Measurements from ENCODE around the gene DCLK2. TPM values are rescaled to one million over a fixed set of nuclear protein-coding genes. Genes with fewer than 3 reads are reported as not detected.

The DCLK2 gene
- total and polyA plus RNA-seq, 2 of the 8 experiments (the other 6 are each of a cell fraction or from before 2014, with no cell fraction given): 0.32 to 0.37 TPM

DNA sequence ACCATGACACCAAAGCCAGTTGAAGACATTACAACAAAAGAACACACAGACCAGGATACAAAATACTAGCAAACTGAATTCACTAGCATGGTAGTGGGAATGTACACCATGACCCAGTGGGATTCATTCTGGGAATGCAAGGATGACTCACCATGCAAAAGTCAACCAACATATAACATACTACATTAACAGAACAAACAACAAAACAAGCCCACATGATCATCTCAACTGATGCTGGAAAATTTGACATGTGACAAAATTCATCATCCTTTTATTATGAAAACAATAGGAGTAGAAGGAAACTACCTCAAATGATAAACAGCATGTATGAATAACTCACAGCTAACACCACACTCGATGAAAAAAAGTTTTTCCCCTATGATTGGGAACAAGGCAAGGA lies 190.2 kb downstream of the DCLK2 start (continued):
- no peak for TF ChIP-seq TBP (IDR thresholded peaks at IDR 0.05; ENCODE audit: low read depth, low read length)
- no peak for TF ChIP-seq NANOG (IDR thresholded peaks at IDR 0.05; ENCODE audit: insufficient read depth, low read depth, low read length, poor library complexity, severe bottlenecking)
